Liver (tissue), 9 donors: ENCODE data around the gene REC114. TPM values are rescaled to one million over a fixed set of nuclear protein-coding genes. Genes with fewer than 3 reads are reported as not detected.

Experiments
- DNase-seq: peaks from one replicate; pipeline ENCODE4 v3.0.0-alpha.2; 2017; ENCODE audit warnings: low spot score
- H3K27ac ChIP-seq, 2 donors: one replicate each; pipeline ENCODE4 v1.7.0; 2013; ENCODE audit warnings: inconsistent platforms in 2 of 2, low read length in 2 of 2, control low read depth in 1 of 2, low read depth in 1 of 2, mild to moderate bottlenecking in 1 of 2
- H3K27me3 ChIP-seq, 4 donors: one replicate each; pipeline versions ENCODE4 v1.6.1 to v1.7.0; 2013; ENCODE audit warnings: low read length in 3 of 4, inconsistent platforms in 1 of 4, mild to moderate bottlenecking in 1 of 4, moderate library complexity in 1 of 4; ENCODE audit not compliant: control insufficient read depth in 4 of 4, insufficient read depth in 4 of 4
- H3K36me3 ChIP-seq, 4 donors: one replicate each; pipeline versions ENCODE4 v1.6.1 to v1.7.0; 2013; ENCODE audit warnings: low read length in 3 of 4, mild to moderate bottlenecking in 3 of 4, low read depth in 1 of 4, moderate library complexity in 1 of 4; ENCODE audit not compliant: control insufficient read depth in 4 of 4, insufficient read depth in 3 of 4
- H3K4me1 ChIP-seq, 4 donors: one replicate each; pipeline versions ENCODE4 v1.6.1 to v1.7.0; 2013; ENCODE audit warnings: low read length in 3 of 4, mild to moderate bottlenecking in 3 of 4, moderate library complexity in 1 of 4; ENCODE audit not compliant: control insufficient read depth in 4 of 4, insufficient read depth in 4 of 4
- H3K4me3 ChIP-seq, 3 donors: one replicate each; pipeline versions ENCODE4 v1.6.1 to v1.7.0; 2013; ENCODE audit warnings: low read length in 3 of 3, control low read depth in 1 of 3, low read depth in 1 of 3, mild to moderate bottlenecking in 1 of 3
- H3K9ac ChIP-seq, 2 donors: one replicate each; pipeline ENCODE4 v1.7.0; 2013; ENCODE audit warnings: low read length in 2 of 2, mild to moderate bottlenecking in 2 of 2, moderate library complexity in 2 of 2, control low read depth in 1 of 2, low read depth in 1 of 2
- H3K9me3 ChIP-seq, 4 donors: one replicate each; pipeline versions ENCODE4 v1.6.1 to v1.7.0; 2013; ENCODE audit warnings: low read length in 3 of 4; ENCODE audit not compliant: control insufficient read depth in 4 of 4
- FOXA1 ChIP-seq: IDR thresholded peaks from 2 replicates; pipeline ENCODE4 v1.6.1; 2016; ENCODE audit warnings: antibody characterized with exemption
- FOXA2 ChIP-seq: IDR thresholded peaks from 2 replicates; pipeline ENCODE4 v1.6.1; 2016; ENCODE audit warnings: antibody characterized with exemption
- GABPA ChIP-seq, 2 donors: IDR thresholded peaks in 1 of 2; conservative IDR thresholded peaks in 1 of 2; 2 replicates each; pipeline ENCODE4 v1.6.1; 2016; ENCODE audit warnings: antibody characterized with exemption in 2 of 2, mild to moderate bottlenecking in 1 of 2, moderate library complexity in 1 of 2
- HNF4A ChIP-seq, 2 donors: conservative IDR thresholded peaks; 2 replicates each; pipeline ENCODE4 v1.6.1; 2016; ENCODE audit warnings: antibody characterized with exemption in 2 of 2, mild to moderate bottlenecking in 2 of 2
- HNF4G ChIP-seq: IDR thresholded peaks from 2 replicates; pipeline ENCODE4 v1.6.1; 2016; ENCODE audit warnings: antibody characterized with exemption
- JUND ChIP-seq, 2 donors: IDR thresholded peaks; 2 replicates each; pipeline ENCODE4 v1.6.1; 2016; ENCODE audit warnings: antibody characterized with exemption in 2 of 2
- NR2F2 ChIP-seq: IDR thresholded peaks from 2 replicates; pipeline ENCODE4 v1.6.1; 2016; ENCODE audit warnings: antibody characterized with exemption
- RAD21 ChIP-seq, 2 donors: IDR thresholded peaks; 2 replicates each; pipeline ENCODE4 v1.6.1; 2016; ENCODE audit warnings: antibody characterized with exemption in 2 of 2, mild to moderate bottlenecking in 2 of 2
- RXRA ChIP-seq, 2 donors: IDR thresholded peaks; 2 replicates each; pipeline ENCODE4 v1.6.1; 2017 to 2018; ENCODE audit warnings: antibody characterized with exemption in 2 of 2, mild to moderate bottlenecking in 1 of 2
- SP1 ChIP-seq: IDR thresholded peaks from 2 replicates; pipeline ENCODE4 v1.6.1; 2018; ENCODE audit warnings: antibody characterized with exemption, mild to moderate bottlenecking
- TAF1 ChIP-seq: conservative IDR thresholded peaks from 2 replicates; pipeline ENCODE4 v1.6.1; 2016; ENCODE audit warnings: antibody characterized with exemption, mild to moderate bottlenecking
- YY1 ChIP-seq: IDR thresholded peaks from 2 replicates; pipeline ENCODE4 v1.6.1; 2016; ENCODE audit warnings: antibody characterized with exemption, mild to moderate bottlenecking
- WGBS: extraction: QIAGEN DNeasy Blood & Tissue Kit; methylation state at CpG from one replicate; pipeline ENCODE4 v1.1.7; 2013; 5-methylcytosine and 5-hydroxymethylcytosine counted together
- polyA plus RNA-seq, 2 donors: library from polyadenylated mRNA; stranded (reverse) in 1 of 2; unstranded in 1 of 2; fragments of 200-250 nt in 1 of 2; fragments of >200 nt in 1 of 2; fragmentation: Nextera tagmentation in 1 of 2; extraction: Ambion mirVana in 1 of 2; gene quantifications; one replicate each; pipeline versions ENCODE4 v1.2.1 to v1.2.3, GENCODE V29; 2013 to 2015
- total RNA-seq, 2 donors: library from RNA; depleted of rRNA; stranded (reverse); fragments of >200 nt; gene quantifications; one replicate each; pipeline ENCODE4 v1.2.3, GENCODE V29; 2014
- TF ChIP-seq, protein P1 (sequence below): IDR thresholded peaks from 2 replicates; pipeline ENCODE4 v1.6.1; 2016; ENCODE audit warnings: antibody characterized with exemption
- TF ChIP-seq, protein P2 (sequence below): fragments of 150-350 bp; IDR thresholded peaks from 2 replicates; pipeline ENCODE4 v1.5.1; 2017; ENCODE audit warnings: improper control_type of control experiment, low read depth, low read length; ENCODE audit not compliant: missing input control
- TF ChIP-seq, protein P3 (sequence below): IDR thresholded peaks from 2 replicates; pipeline ENCODE4 v1.6.1; 2016; ENCODE audit warnings: antibody characterized with exemption
- TF ChIP-seq, protein P4 (sequence below): IDR thresholded peaks from 2 replicates; pipeline ENCODE4 v1.6.1; 2016; ENCODE audit warnings: antibody characterized with exemption
- donor health status: healthy.
- donor health status: healthy.
- donor health status: healthy.
- donor health status: healthy.
- donor health status: healthy.

The REC114 gene
- total and polyA plus RNA-seq, 4 donors: not detected

DNA sequence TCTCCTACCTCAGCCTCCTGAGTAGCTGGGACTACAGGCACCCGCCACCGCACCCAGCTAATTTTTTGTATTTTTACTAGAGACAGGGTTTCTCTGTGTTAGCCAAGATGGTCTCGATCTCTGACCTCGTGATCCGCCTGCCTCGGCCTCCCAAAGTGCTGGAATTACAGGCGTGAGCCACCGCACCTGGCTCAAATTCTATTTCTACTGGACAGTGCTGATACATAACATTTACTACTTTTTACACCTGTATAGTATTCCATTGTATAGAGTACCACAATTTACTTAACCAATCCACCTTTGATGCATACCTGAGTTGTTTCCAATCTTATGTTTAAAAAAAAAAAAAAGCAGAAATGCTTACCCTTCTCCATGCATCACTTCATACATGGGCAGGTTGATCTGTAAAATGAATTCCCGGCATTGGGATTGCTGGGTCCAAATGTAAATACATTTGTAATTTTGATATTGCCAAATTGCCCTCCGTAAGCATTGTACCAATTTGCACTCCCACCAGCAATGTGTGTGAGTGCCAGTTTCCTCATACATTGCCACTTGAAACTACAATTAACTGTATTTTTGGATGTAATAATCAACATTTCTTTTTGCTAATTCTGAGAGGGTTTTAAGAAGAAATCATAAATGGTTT is 95.7 kb downstream of the REC114 start (continued):
- TF ChIP-seq FOXA2 (no peak), FOXA1 (no peak), SP1 (no peak)
- TF ChIP-seq, protein P1, sequence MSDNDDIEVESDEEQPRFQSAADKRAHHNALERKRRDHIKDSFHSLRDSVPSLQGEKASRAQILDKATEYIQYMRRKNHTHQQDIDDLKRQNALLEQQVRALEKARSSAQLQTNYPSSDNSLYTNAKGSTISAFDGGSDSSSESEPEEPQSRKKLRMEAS: no peak

DNA sequence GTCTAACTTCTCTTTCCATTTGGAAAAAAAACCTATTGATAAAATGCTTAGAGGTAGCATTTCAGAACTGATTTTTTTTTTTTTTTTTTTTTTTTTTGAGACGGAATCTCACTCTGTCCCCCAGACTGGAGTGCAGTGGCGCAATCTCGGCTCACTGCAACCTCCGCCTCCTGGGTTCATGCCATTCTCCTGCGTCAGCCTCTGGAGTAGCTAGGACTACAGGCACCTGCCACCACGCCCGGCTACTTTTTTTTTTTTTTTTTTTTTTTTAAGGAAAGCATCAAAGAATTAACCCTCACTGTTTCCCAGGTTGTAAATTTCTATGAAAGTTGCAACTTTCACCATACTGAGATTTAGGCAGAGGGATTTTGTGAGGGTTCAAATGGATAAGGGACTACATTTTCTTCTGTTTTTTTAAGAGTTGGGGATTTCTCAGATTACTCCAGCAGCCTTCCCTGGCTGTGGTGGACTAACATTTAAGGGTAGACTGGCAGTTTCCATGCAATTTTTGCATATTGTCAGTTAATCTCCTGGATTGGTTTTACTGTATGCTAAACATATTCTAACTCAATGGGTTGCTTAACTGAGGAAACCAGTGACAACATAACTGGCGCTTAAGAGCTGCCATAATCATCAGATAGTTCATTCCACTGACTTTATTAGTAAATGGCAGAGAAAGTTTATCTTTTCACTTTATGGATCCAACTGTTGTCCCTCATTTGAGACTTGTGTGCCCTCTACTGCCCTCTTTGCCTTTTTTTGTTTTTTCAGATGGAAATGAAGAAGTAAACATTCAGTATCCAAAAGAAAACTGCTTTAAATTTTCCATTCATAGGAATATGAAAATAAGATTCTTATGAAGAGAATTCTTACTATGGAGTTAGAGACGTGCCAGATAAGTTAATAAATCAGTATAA is 96.5 kb downstream of the REC114 start:
- H3K4me3 ChIP-seq: no peak overlapping the region
- no peaks in the 10 kb centered on the region for H3K27me3 ChIP-seq
- no peak overlapping the region for H3K27ac ChIP-seq
- no peak for DNase-seq
- WGBS: 74% methylated on average over 9 of the region's 9 CpGs
- H3K9ac ChIP-seq: no peak overlapping the region
- no peaks in the 10 kb centered on the region for H3K36me3 ChIP-seq
- H3K4me1 ChIP-seq: peaks cover 0 to 3% (median 0%) of the 10 kb centered on the region in 4 donors
- H3K9me3 ChIP-seq: no peaks in the 10 kb centered on the region
- TF ChIP-seq RAD21 (IDR thresholded peaks at IDR 0.05) (no peak), FOXA2 (no peak), HNF4G (no peak), NR2F2 (no peak), HNF4A (conservative IDR thresholded peaks at IDR 0.05) (no peak), TAF1 (no peak), YY1 (no peak)

DNA sequence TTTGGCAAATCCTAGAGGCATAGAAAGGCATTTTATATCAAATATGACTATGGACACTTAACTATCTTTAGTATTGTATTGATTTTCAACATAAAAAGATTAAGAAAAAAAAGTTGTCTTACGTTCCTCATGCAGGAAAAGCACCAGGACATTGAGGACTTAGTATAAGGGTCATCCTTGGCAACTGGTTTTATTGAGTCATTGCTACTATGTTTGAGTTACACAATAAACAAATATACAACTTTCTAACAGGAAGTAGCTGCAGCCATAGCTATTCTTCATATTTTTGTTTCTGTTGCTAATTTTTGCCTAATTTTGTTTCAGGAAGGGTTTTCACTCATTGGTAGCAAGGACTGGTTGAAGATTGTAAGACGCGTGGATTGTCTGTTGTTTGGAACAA is 97.2 kb downstream of the REC114 start:
- no peak overlapping the region for H3K4me3 ChIP-seq
- no peak overlapping the region for H3K27ac ChIP-seq
- no peak for TF ChIP-seq RXRA (IDR thresholded peaks at IDR 0.05)
- TF ChIP-seq FOXA2: no peak
- no peak for TF ChIP-seq GABPA (IDR thresholded peaks at IDR 0.05 in 1 of 2, conservative IDR thresholded peaks at IDR 0.05 in 1 of 2)
- TF ChIP-seq YY1: peak; percentile 28
- TF ChIP-seq, protein P1: no peak
- no peak for TF ChIP-seq FOXA1
- TF ChIP-seq HNF4A (conservative IDR thresholded peaks at IDR 0.05): peak; percentile 8 to 12
- TF ChIP-seq, protein P2, sequence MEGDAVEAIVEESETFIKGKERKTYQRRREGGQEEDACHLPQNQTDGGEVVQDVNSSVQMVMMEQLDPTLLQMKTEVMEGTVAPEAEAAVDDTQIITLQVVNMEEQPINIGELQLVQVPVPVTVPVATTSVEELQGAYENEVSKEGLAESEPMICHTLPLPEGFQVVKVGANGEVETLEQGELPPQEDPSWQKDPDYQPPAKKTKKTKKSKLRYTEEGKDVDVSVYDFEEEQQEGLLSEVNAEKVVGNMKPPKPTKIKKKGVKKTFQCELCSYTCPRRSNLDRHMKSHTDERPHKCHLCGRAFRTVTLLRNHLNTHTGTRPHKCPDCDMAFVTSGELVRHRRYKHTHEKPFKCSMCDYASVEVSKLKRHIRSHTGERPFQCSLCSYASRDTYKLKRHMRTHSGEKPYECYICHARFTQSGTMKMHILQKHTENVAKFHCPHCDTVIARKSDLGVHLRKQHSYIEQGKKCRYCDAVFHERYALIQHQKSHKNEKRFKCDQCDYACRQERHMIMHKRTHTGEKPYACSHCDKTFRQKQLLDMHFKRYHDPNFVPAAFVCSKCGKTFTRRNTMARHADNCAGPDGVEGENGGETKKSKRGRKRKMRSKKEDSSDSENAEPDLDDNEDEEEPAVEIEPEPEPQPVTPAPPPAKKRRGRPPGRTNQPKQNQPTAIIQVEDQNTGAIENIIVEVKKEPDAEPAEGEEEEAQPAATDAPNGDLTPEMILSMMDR: no peak
- TF ChIP-seq, protein P3, sequence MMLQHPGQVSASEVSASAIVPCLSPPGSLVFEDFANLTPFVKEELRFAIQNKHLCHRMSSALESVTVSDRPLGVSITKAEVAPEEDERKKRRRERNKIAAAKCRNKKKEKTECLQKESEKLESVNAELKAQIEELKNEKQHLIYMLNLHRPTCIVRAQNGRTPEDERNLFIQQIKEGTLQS: peak; percentile 28
- no peak for TF ChIP-seq RAD21 (IDR thresholded peaks at IDR 0.05)
- TF ChIP-seq, protein P4, sequence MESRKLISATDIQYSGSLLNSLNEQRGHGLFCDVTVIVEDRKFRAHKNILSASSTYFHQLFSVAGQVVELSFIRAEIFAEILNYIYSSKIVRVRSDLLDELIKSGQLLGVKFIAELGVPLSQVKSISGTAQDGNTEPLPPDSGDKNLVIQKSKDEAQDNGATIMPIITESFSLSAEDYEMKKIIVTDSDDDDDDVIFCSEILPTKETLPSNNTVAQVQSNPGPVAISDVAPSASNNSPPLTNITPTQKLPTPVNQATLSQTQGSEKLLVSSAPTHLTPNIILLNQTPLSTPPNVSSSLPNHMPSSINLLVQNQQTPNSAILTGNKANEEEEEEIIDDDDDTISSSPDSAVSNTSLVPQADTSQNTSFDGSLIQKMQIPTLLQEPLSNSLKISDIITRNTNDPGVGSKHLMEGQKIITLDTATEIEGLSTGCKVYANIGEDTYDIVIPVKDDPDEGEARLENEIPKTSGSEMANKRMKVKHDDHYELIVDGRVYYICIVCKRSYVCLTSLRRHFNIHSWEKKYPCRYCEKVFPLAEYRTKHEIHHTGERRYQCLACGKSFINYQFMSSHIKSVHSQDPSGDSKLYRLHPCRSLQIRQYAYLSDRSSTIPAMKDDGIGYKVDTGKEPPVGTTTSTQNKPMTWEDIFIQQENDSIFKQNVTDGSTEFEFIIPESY: no peak
- TF ChIP-seq JUND (IDR thresholded peaks at IDR 0.05): peak in 1 of 2 donors; percentile 38
- 75% methylated on average over 3 of the region's 3 CpGs for WGBS
- no peak overlapping the region for H3K9ac ChIP-seq
- peaks cover 0 to 2% (median 0%) of the 10 kb centered on the region in 4 donors for H3K36me3 ChIP-seq
- DNase-seq: no peak
- no peaks in the 10 kb centered on the region for H3K27me3 ChIP-seq
- peaks cover 0 to 3% (median 0%) of the 10 kb centered on the region in 4 donors for H3K4me1 ChIP-seq
- H3K9me3 ChIP-seq: no peaks in the 10 kb centered on the region
